ENCODE data around the gene TMEM62. TPM values are rescaled to one million over a fixed set of nuclear protein-coding genes. Genes with fewer than 3 reads are reported as not detected.

The TMEM62 gene
- total RNA-seq, 1 experiment from 2014 or later = 7.2 TPM

- Histone ChIP-seq H3K79me1 (ENCODE audit: insufficient read depth, low read depth, low read length, poor library complexity, severe bottlenecking) (peaks cover 7% of the 10 kb centered on the region), H3K56ac (ENCODE audit: insufficient read length, low read depth, low read length) (no peak overlapping the region), H3K4ac (ENCODE audit: low read depth, low read length) (no peak overlapping the region), H2AK5ac (ENCODE audit: insufficient read length, low read length) (no peak overlapping the region), H2BK120ac (ENCODE audit: low read depth, low read length, poor library complexity, severe bottlenecking) (no peak overlapping the region), H2AFZ (ENCODE audit: low read length) (no peak overlapping the region), H3K9ac (ENCODE audit: extremely low read depth, insufficient read length, low read length) (no peak overlapping the region), H2BK20ac (ENCODE audit: low read depth, low read length, poor library complexity, severe bottlenecking) (no peak overlapping the region), H2BK12ac (ENCODE audit: insufficient read length, low read depth, low read length) (no peak overlapping the region), H4K91ac (ENCODE audit: insufficient read length, low read depth, low read length) (no peak overlapping the region), H3K79me2 (ENCODE audit: insufficient read depth, low read length) (no peaks in the 10 kb centered on the region; the same call in 1 of the 2 replicates), H3K14ac (ENCODE audit: insufficient read depth, low read length) (no peak overlapping the region), H3K9me3 (ENCODE audit: control insufficient read depth, low read depth, low read length) (no peaks in the 10 kb centered on the region), H2BK5ac (ENCODE audit: insufficient read length, low read length) (no peak overlapping the region), H4K20me1 (ENCODE audit: control insufficient read depth, insufficient read depth, insufficient read length) (no peaks in the 10 kb centered on the region), H3T11ph (ENCODE audit: low read length) (no peak overlapping the region), H3K18ac (ENCODE audit: insufficient read length, low read depth, low read length) (no peak overlapping the region), H3K23ac (ENCODE audit: insufficient read length, low read depth, low read length) (no peak overlapping the region), H2BK15ac (ENCODE audit: low read depth, low read length) (no peak overlapping the region), H3K27me3 (ENCODE audit: insufficient read depth, low read length) (no peaks in the 10 kb centered on the region), H4K8ac (replicated peaks; ENCODE audit: insufficient read length, low read depth, low read length) (no peak overlapping the region), H4K5ac (ENCODE audit: insufficient read length, low read depth, low read length) (no peak overlapping the region), H3K27ac (ENCODE audit: insufficient read length, low read depth, low read length) (no peak overlapping the region), H3K4me2 (ENCODE audit: insufficient read depth, insufficient read length, low read length) (no peak overlapping the region), H3K23me2 (ENCODE audit: insufficient read length, low read depth, low read length, poor library complexity, severe bottlenecking) (no peaks in the 10 kb centered on the region), H3K4me1 (ENCODE audit: insufficient read depth, low read length) (no peaks in the 10 kb centered on the region)
- Mint-ChIP-seq H3K27me3 (ENCODE audit: low read depth) (no peaks in the 10 kb centered on the region), H3K27ac (no peak overlapping the region), H3K9me3 (no peaks in the 10 kb centered on the region), H3K4me1 (no peaks in the 10 kb centered on the region; a peak in 1 of 4 replicates), H3K4me3 (no peak overlapping the region), H3K36me3 (ENCODE audit: insufficient read depth in 1 of 3, low read depth in 3 of 3) (peaks cover 5 to 22% (median 17%) of the 10 kb centered on the region in 3 experiments)
- no CpG with 5 or more reads among the region's 8 CpGs for whole genome bisulfite sequencing (ENCODE audit: extremely low coverage, insufficient read length, low lambda C conversion rate)
- no peak for TF ChIP-seq CTCF (conservative IDR thresholded peaks at IDR 0.05)
- no peak for DNase-seq
These were observed 37.6 kb upstream of the TMEM62 start for GRCh38 chr15:43095708-43096347.

Data from H9 (cell line).